Spleen (tissue), 11 donors: Measurements from ENCODE around the gene NIPSNAP3A. TPM values are rescaled to one million over a fixed set of nuclear protein-coding genes. Genes with fewer than 3 reads are reported as not detected.

Source experiments
- DNase-seq: peaks from one replicate; pipeline ENCODE4 v3.0.0-alpha.2; 2020
- H3K27ac ChIP-seq, 8 donors: fragments of 200-600 bp; sonication (generic) in 7 of 8; 1 replicate in 4 of 8; 2 replicates in 4 of 8; pipeline versions ENCODE4 v1.5.0 to v1.8.0; 2016 to 2021; ENCODE audit warnings: inconsistent platforms in 4 of 8, mild to moderate bottlenecking in 4 of 8, moderate library complexity in 1 of 8
- H3K27me3 ChIP-seq, 7 donors: fragments of 200-600 bp; sonication (generic) in 6 of 7; replicated peaks in 1 of 7; 1 replicate in 4 of 7; 2 replicates in 3 of 7; pipeline versions ENCODE4 v1.5.0 to v1.8.0; 2016 to 2021; ENCODE audit warnings: inconsistent platforms in 3 of 7, mild to moderate bottlenecking in 1 of 7
- H3K36me3 ChIP-seq, 6 donors: fragments of 200-600 bp; sonication (generic) in 5 of 6; 1 replicate in 4 of 6; 2 replicates in 2 of 6; pipeline versions ENCODE4 v1.5.0 to v1.8.0; 2016 to 2021; ENCODE audit warnings: inconsistent platforms in 2 of 6
- H3K4me1 ChIP-seq, 6 donors: fragments of 200-600 bp; sonication (generic) in 5 of 6; 1 replicate in 3 of 6; 2 replicates in 3 of 6; pipeline versions ENCODE4 v1.5.0 to v1.8.0; 2016 to 2021; ENCODE audit warnings: inconsistent platforms in 3 of 6
- H3K4me3 ChIP-seq, 8 donors: fragments of 200-600 bp; sonication (generic) in 7 of 8; 1 replicate in 4 of 8; 2 replicates in 4 of 8; pipeline versions ENCODE4 v1.5.0 to v1.8.0; 2016 to 2021; ENCODE audit warnings: inconsistent platforms in 4 of 8, mild to moderate bottlenecking in 4 of 8, moderate library complexity in 2 of 8
- H3K9me3 ChIP-seq, 8 donors: fragments of 200-600 bp; sonication (generic) in 7 of 8; 1 replicate in 4 of 8; 2 replicates in 4 of 8; pipeline versions ENCODE4 v1.5.0 to v1.8.0; 2016 to 2021; ENCODE audit warnings: inconsistent platforms in 4 of 8
- CTCF ChIP-seq, 11 experiments: fragments of 200-600 bp in 7 of 11; fragments of 450-650 bp in 4 of 11; sonication (generic) in 4 of 11; IDR thresholded peaks in 8 of 11; conservative IDR thresholded peaks in 3 of 11; 1 replicate in 7 of 11; 2 replicates in 4 of 11; pipeline versions ENCODE4 v1.4.0 to v1.8.0; 2016 to 2021; ENCODE audit warnings: antibody characterized with exemption in 11 of 11, inconsistent platforms in 4 of 11, mild to moderate bottlenecking in 1 of 11
- POLR2A ChIP-seq, 3 donors: fragments of 450-650 bp; IDR thresholded peaks; one replicate each; pipeline ENCODE4 v1.5.1; 2017; ENCODE audit warnings: antibody characterized with exemption in 3 of 3, mild to moderate bottlenecking in 1 of 3
- POLR2AphosphoS5 ChIP-seq, 3 donors: sonication (generic); formaldehyde crosslinking; IDR thresholded peaks; one replicate each; pipeline ENCODE4 v1.5.1; 2017; ENCODE audit warnings: antibody characterized with exemption in 3 of 3
- WGBS, 5 donors: extraction: QIAGEN DNeasy Blood & Tissue Kit in 3 of 5; methylation state at CpG; one replicate each; pipeline versions ENCODE4 v1.1.5 to v1.1.7; 2013 to 2018; 5-methylcytosine and 5-hydroxymethylcytosine counted together
- intact Hi-C: fragments of 100-400 bp; cut with DNase I; formaldehyde crosslinking; loops from one replicate; pipeline ENCODE4 v1.15.0; 2023; ENCODE audit warnings: low total_unique reads
- polyA plus RNA-seq, 3 donors: library from polyadenylated mRNA; stranded (reverse); fragments of 200-250 nt; gene quantifications; one replicate each; pipeline ENCODE4 v1.2.1, GENCODE V29; 2013
- total RNA-seq, 7 donors: library from RNA; depleted of rRNA in 3 of 7; stranded (reverse); fragments of >200 nt in 3 of 7; fragmentation: NEBNext Ultra II Directional in 4 of 7; extraction: Animal tissue kit (Norgen Biotek cat#: 25700) in 4 of 7; gene quantifications; one replicate each; pipeline versions ENCODE4 v1.1.0 to v1.2.1, GENCODE V29; 2016 to 2021
- donor health status: healthy with polysubstance abuse.
- donor health status: DM: no; HTN: no; CAD: no; lungs with moderate emphysema.
- donor health status: DM: no; HTN: no; CAD: no.
- donor health status: Bipolar disorder and iron deficiency.
- donor health status: healthy.
- donor health status: DM: no; HTN: no; CAD: no.
- donor health status: DM: yes; HTN: yes; CAD: no.

Gene NIPSNAP3A
- total and polyA plus RNA-seq, 10 donors: 17.2 to 28.5 (median 23.4) TPM

DNA sequence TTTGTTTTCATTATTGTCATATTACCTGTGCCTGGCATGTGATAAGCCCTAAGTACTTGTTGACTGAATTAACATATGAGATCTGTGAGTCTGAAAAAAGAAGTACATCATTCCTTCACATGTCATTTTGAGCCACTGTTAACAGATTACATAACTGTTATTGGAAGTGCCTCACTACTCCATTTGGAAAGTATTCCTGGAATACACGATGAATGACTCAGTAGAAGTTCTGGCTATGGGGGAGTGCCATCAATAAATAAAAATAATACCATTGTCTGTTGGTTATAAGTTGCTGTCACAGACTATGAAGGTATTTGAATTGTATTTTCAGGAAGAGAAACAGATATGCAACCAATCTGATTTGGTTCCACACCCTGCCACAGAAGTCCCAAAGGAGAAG lies 29.3 kb downstream of the NIPSNAP3A start:
- 78 to 96% (median 86%) methylated on average over 1 of the region's 1 CpG for WGBS, 5 donors
- DNase-seq: no peak
- Histone ChIP-seq H3K27me3 (no peaks in the 10 kb centered on the region), H3K4me1 (peaks cover 0 to 71% (median 29%) of the 10 kb centered on the region in 6 donors), H3K36me3 (no peaks in the 10 kb centered on the region), H3K9me3 (no peaks in the 10 kb centered on the region), H3K4me3 (no peak overlapping the region), H3K27ac (peak overlapping the region in 4 of 8 donors; percentile 66 to 77 (median 71))
- TF ChIP-seq CTCF (IDR thresholded peaks at IDR 0.05 in 8 of 11, conservative IDR thresholded peaks at IDR 0.05 in 3 of 11) (no peak), POLR2AphosphoS5 (IDR thresholded peaks at IDR 0.05) (no peak), POLR2A (IDR thresholded peaks at IDR 0.05) (no peak)
- intact Hi-C loops: no loop called here

- H3K27me3 ChIP-seq: no peaks in the 10 kb centered on the region
- 91 to 96% (median 94%) methylated on average over 4 of the region's 4 CpGs for WGBS, 5 donors
- TF ChIP-seq POLR2A (IDR thresholded peaks at IDR 0.05): no peak
- no peak for TF ChIP-seq CTCF (IDR thresholded peaks at IDR 0.05 in 8 of 11, conservative IDR thresholded peaks at IDR 0.05 in 3 of 11)
- TF ChIP-seq POLR2AphosphoS5 (IDR thresholded peaks at IDR 0.05): no peak
- H3K4me3 ChIP-seq: no peak overlapping the region
- H3K27ac ChIP-seq: no peak overlapping the region
- H3K9me3 ChIP-seq: no peaks in the 10 kb centered on the region
- DNase-seq: no peak
- H3K4me1 ChIP-seq: peaks cover 0 to 58% (median 23%) of the 10 kb centered on the region in 6 donors
- peaks cover 0 to 12% (median 5%) of the 10 kb centered on the region in 6 donors for H3K36me3 ChIP-seq
- intact Hi-C loops: no loop called here
These were observed 31.3 kb downstream of the NIPSNAP3A start for GRCh38 chr9:104778802-104779201.

- whole genome bisulfite sequencing, 5 donors: 74 to 98% (median 87%) methylated on average over 1 of the region's 1 CpG
- TF ChIP-seq POLR2AphosphoS5 (IDR thresholded peaks at IDR 0.05) (no peak), CTCF (IDR thresholded peaks at IDR 0.05 in 8 of 11, conservative IDR thresholded peaks at IDR 0.05 in 3 of 11) (no peak), POLR2A (IDR thresholded peaks at IDR 0.05) (no peak)
- H3K4me3 ChIP-seq: no peak overlapping the region
- H3K9me3 ChIP-seq: no peaks in the 10 kb centered on the region
- DNase-seq: no peak
- no peaks in the 10 kb centered on the region for H3K27me3 ChIP-seq
- no peak overlapping the region for H3K27ac ChIP-seq
- peaks cover 0 to 59% (median 20%) of the 10 kb centered on the region in 6 donors for H3K4me1 ChIP-seq
- peaks cover 0 to 17% (median 5%) of the 10 kb centered on the region in 6 donors for H3K36me3 ChIP-seq
- intact Hi-C loops: no loop called here
These were observed 31.9 kb downstream of the NIPSNAP3A start for GRCh38 chr9:104779334-104779733.

- DNase-seq: no peak
- TF ChIP-seq CTCF (IDR thresholded peaks at IDR 0.05 in 8 of 11, conservative IDR thresholded peaks at IDR 0.05 in 3 of 11) (no peak), POLR2AphosphoS5 (IDR thresholded peaks at IDR 0.05) (no peak), POLR2A (IDR thresholded peaks at IDR 0.05) (no peak)
- H3K4me1 ChIP-seq: peaks cover 0 to 55% (median 19%) of the 10 kb centered on the region in 6 donors
- peak overlapping the region in 4 of 8 donors; percentile 11 to 53 (median 26) for H3K27ac ChIP-seq
- no peaks in the 10 kb centered on the region for H3K9me3 ChIP-seq
- H3K36me3 ChIP-seq: peaks cover 0 to 24% (median 5%) of the 10 kb centered on the region in 6 donors
- H3K27me3 ChIP-seq: no peaks in the 10 kb centered on the region
- H3K4me3 ChIP-seq: no peak overlapping the region
- WGBS, 5 donors: 73 to 81% (median 76%) methylated on average over 9 of the region's 9 CpGs
- intact Hi-C loops: no loop called here
These were observed 32.6 kb downstream of the NIPSNAP3A start for GRCh38 chr9:104779946-104780535.
